Glutamatergic neuron (in vitro differentiated cells): ENCODE measurements around the gene RABEP1. TPM values are rescaled to one million over a fixed set of nuclear protein-coding genes. Genes with fewer than 3 reads are reported as not detected.

Source experiments
- DNase-seq: peaks from one replicate; pipeline ENCODE4 v3.0.0; 2022
- H3K27ac Mint-ChIP-seq: one replicate; pipeline ENCODE4 v1.8.0; 2020; ENCODE audit warnings: mild to moderate bottlenecking, mixed read lengths, inconsistent platforms; ENCODE audit not compliant: unreplicated experiment
- H3K27me3 Mint-ChIP-seq: one replicate; pipeline ENCODE4 v1.8.0; 2020; ENCODE audit warnings: mild to moderate bottlenecking, moderate library complexity, mixed read lengths, inconsistent platforms; ENCODE audit not compliant: unreplicated experiment
- H3K36me3 Mint-ChIP-seq: one replicate; pipeline ENCODE4 v1.8.0; 2020; ENCODE audit warnings: mild to moderate bottlenecking, mixed read lengths, inconsistent platforms; ENCODE audit not compliant: unreplicated experiment
- H3K4me1 Mint-ChIP-seq: one replicate; pipeline ENCODE4 v1.8.0; 2020; ENCODE audit warnings: mild to moderate bottlenecking, low read depth, mixed read lengths, inconsistent platforms; ENCODE audit not compliant: unreplicated experiment
- H3K4me3 Mint-ChIP-seq: one replicate; pipeline ENCODE4 v1.8.0; 2020; ENCODE audit warnings: mild to moderate bottlenecking, mixed read lengths, inconsistent platforms; ENCODE audit not compliant: unreplicated experiment
- H3K9me3 Mint-ChIP-seq: one replicate; pipeline ENCODE4 v1.8.0; 2020; ENCODE audit warnings: mild to moderate bottlenecking, moderate library complexity, mixed read lengths, inconsistent platforms; ENCODE audit not compliant: unreplicated experiment
- total RNA-seq: library from RNA; stranded (reverse); fragmentation: NEBNext Ultra II Directional; extraction: Animal tissue kit (Norgen Biotek cat#: 25700); gene quantifications from one replicate; pipeline ENCODE4 v1.2.1, GENCODE V29; 2021; ENCODE audit not compliant: unreplicated experiment
- TF ChIP-seq, protein P1 (sequence below): fragments of 200-600 bp; sonication (generic); IDR thresholded peaks from one replicate; pipeline ENCODE4 v1.5.0; 2021; ENCODE audit not compliant: partially characterized antibody, unreplicated experiment

RABEP1 gene
- total RNA-seq, 1 donor from 2014 or later = 63.0 TPM

DNA sequence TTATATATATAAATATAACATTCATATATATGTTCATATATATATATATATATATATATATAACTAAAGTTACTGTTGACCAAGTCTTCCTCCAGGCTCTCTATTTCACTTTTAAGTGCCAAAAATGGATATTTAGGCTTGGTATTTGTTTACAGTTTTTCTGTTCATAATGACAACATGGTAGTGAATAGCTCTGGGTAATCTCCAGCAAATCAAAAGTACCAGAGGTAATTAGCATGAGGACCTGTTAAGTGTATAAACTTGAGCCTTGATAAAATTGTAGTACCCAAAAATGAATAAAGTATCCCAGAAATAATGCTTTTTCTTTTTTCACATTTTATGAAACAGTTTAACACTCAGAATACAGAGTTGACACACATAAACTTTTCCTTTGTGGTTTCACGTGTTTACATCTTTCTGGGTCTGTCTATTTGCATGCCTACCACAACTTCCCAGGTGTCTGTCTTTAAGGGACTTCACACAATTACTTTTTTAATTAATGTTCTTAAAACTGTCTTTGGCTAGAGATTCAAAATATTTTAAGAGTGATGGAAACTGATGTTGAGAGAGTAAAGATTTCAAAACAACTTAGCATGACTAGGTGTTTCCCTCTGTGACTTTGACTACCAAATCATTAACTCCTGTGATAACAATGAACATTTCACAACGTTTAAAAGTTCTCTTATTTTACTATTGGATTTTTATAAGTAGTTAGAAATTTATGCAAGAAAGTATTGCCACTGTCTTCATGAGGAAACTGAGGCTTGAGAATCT, 47.9 kb downstream of the RABEP1 start:
- H3K27ac Mint-ChIP-seq = no peak overlapping the region

DNA sequence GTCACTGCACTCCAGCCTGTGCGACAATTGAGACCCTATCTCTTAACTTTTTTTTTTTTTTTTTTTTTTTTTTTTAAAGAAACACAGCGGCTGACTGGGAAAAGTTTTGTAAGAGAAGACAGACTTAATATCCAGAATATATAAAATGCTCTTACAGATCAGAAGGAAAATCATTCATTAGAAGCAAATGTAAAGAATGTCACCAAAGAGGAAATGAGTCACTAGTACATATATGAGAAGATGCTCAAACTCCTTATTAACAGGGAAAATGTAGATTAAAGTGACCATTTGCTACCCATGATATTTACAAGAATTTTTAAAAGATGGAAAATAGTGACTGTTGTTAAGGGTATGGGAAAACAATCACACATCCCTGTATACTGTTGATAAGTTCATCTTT, 48.9 kb downstream of the RABEP1 start:
- Mint-ChIP-seq H3K27me3 (no peaks in the 10 kb centered on the region), H3K4me3 (no peak overlapping the region), H3K36me3 (no peaks in the 10 kb centered on the region), H3K4me1 (no peaks in the 10 kb centered on the region), H3K9me3 (no peaks in the 10 kb centered on the region), H3K27ac (no peak overlapping the region)
- DNase-seq = no peak
- TF ChIP-seq, protein P1, sequence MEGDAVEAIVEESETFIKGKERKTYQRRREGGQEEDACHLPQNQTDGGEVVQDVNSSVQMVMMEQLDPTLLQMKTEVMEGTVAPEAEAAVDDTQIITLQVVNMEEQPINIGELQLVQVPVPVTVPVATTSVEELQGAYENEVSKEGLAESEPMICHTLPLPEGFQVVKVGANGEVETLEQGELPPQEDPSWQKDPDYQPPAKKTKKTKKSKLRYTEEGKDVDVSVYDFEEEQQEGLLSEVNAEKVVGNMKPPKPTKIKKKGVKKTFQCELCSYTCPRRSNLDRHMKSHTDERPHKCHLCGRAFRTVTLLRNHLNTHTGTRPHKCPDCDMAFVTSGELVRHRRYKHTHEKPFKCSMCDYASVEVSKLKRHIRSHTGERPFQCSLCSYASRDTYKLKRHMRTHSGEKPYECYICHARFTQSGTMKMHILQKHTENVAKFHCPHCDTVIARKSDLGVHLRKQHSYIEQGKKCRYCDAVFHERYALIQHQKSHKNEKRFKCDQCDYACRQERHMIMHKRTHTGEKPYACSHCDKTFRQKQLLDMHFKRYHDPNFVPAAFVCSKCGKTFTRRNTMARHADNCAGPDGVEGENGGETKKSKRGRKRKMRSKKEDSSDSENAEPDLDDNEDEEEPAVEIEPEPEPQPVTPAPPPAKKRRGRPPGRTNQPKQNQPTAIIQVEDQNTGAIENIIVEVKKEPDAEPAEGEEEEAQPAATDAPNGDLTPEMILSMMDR = no peak

More for the DNA sequence above, 47.9 kb downstream of the RABEP1 start:
- Mint-ChIP-seq H3K4me1 (no peaks in the 10 kb centered on the region), H3K27me3 (no peaks in the 10 kb centered on the region), H3K36me3 (no peaks in the 10 kb centered on the region), H3K9me3 (no peaks in the 10 kb centered on the region), H3K4me3 (no peak overlapping the region)
- TF ChIP-seq, protein P1 = no peak
- DNase-seq = no peak

DNA sequence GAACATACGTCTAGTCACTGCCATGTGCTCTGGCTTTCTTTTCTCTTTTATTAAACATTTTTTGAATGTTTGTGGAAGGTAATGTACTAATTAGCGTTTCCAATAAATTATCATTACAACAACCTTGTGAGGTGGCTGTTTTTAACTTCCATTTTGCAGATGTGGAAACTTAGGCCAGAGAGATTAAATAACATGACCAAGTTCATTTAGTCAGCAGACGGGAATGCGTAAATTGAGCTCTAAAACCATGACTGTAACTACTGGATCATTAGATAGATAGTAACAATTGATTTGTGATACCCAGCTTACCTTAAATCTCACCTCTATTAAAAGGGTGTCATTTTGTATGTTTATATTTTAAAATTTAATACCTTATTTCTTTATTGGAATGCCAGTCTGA, 49.4 kb downstream of the RABEP1 start:
- Mint-ChIP-seq H3K27ac (no peak overlapping the region), H3K9me3 (no peaks in the 10 kb centered on the region), H3K4me3 (no peak overlapping the region), H3K27me3 (no peaks in the 10 kb centered on the region), H3K36me3 (no peaks in the 10 kb centered on the region), H3K4me1 (no peaks in the 10 kb centered on the region)
- TF ChIP-seq, protein P1 = no peak
- no peak for DNase-seq

DNA sequence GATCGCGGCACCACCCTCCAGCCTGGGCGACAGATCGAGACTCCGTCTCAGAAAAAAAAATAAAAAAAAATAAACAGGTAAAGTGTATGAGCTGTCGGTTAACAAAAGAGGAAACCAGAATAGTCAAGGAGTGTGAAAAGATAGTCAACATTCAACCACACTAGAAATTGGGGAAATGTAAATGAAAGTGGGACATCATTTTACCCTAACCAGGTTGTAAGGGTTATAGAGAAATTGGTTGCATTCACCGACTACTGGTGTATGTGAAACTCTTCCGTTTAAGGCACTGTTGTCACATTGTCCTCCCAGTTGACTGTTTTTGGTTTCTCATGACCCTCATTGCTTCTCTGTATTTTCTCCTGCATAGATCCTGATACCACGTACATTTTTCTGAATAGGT, 62.8 kb downstream of the RABEP1 start:
- Mint-ChIP-seq H3K27ac (no peak overlapping the region), H3K4me1 (no peaks in the 10 kb centered on the region), H3K4me3 (no peak overlapping the region), H3K27me3 (peaks cover 2% of the 10 kb centered on the region), H3K9me3 (no peaks in the 10 kb centered on the region), H3K36me3 (no peaks in the 10 kb centered on the region)
- TF ChIP-seq, protein P1 = no peak
- no peak for DNase-seq

DNA sequence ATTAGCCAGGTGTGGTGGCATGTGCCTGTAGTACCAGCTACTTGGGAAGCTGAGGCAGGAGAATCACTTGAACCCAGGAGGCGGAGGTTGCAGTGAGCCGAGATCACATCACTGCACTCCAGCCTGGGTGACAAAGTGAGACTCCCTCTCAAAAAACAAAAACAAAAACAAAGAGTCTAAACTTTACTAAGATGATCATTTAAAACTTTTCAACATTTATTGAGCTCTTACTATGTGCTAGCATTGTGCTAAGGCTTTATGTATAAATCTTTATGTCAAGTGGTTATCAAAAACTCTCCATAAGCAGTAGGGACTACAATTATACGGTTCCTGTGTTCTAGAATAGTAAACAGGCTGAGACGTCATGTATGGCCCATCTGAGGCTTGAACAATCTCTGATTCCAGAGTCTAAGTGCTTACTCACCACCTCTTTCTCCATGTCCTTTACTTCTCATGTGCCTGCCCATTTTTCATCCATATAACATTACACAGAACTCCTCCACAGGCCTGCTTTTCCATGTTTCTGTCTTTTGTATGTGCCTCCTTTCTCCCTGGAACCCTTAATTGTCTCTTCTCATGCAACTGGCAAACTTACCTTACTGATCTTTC, 70.7 kb downstream of the RABEP1 start:
- Mint-ChIP-seq H3K27ac (no peak overlapping the region), H3K27me3 (no peaks in the 10 kb centered on the region), H3K4me1 (no peaks in the 10 kb centered on the region), H3K9me3 (no peaks in the 10 kb centered on the region), H3K4me3 (no peak overlapping the region), H3K36me3 (no peaks in the 10 kb centered on the region)
- no peak for DNase-seq
- TF ChIP-seq, protein P1 = no peak
